Nephron progenitor cell (in vitro differentiated cells): Measurements from ENCODE around the gene TMEM213.
"Not testable (repeated sequence)": the region's sequence is repeated elsewhere in the genome, so short reads cannot be mapped to it uniquely, and the experiment has no call there.

Experiments
- DNase-seq: peaks from one replicate; pipeline ENCODE4 v3.0.0; 2021
- H3K27ac Mint-ChIP-seq: 2 replicates; pipeline ENCODE4 v1.8.0; 2021; ENCODE audit warnings: mild to moderate bottlenecking, moderate library complexity, mixed read lengths
- H3K27me3 Mint-ChIP-seq: 2 replicates; pipeline ENCODE4 v1.8.0; 2021; ENCODE audit warnings: mild to moderate bottlenecking, low read depth, mixed read lengths; ENCODE audit not compliant: poor library complexity
- H3K36me3 Mint-ChIP-seq: 2 replicates; pipeline ENCODE4 v1.8.0; 2021; ENCODE audit warnings: low read depth, mixed read lengths
- H3K4me1 Mint-ChIP-seq: 2 replicates; pipeline ENCODE4 v1.8.0; 2021; ENCODE audit warnings: mixed read lengths
- H3K4me3 Mint-ChIP-seq: 2 replicates; pipeline ENCODE4 v1.8.0; 2021; ENCODE audit warnings: mild to moderate bottlenecking, moderate library complexity, mixed read lengths
- H3K9me3 Mint-ChIP-seq: 2 replicates; pipeline ENCODE4 v1.8.0; 2021; ENCODE audit warnings: mild to moderate bottlenecking, moderate library complexity, mixed read lengths
- TF ChIP-seq, protein P1 (sequence below): fragments of 200-600 bp; sonication (generic); IDR thresholded peaks from 2 replicates; pipeline ENCODE4 v1.5.0; 2021; ENCODE audit warnings: antibody characterized with exemption

TMEM213 gene

DNA sequence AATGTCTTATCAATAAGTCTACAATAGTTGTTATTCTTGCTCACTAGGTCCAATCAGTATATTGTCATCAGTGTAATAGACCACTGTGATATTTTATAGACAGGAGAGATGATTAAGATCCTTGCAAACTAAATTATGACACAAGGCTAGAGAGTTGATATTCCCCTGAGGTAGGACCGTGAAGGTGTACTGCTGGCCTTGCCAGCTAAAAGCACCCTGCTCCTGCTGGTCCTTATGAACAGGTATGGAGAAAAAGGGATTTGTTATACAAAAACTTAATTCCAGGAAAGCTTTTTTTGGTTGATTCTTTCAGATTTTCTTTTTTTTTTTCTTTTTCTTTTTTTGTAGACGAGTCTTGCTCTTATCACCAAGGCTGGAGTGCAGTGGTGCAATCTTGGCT lies 16.8 kb upstream of the TMEM213 start:
- Mint-ChIP-seq H3K27me3 (peaks cover 11% of the 10 kb centered on the region), H3K27ac (no peak overlapping the region), H3K4me1 (no peaks in the 10 kb centered on the region), H3K36me3 (no peaks in the 10 kb centered on the region), H3K4me3 (no peak overlapping the region), H3K9me3 (peaks cover 6% of the 10 kb centered on the region)
- TF ChIP-seq, protein P1, sequence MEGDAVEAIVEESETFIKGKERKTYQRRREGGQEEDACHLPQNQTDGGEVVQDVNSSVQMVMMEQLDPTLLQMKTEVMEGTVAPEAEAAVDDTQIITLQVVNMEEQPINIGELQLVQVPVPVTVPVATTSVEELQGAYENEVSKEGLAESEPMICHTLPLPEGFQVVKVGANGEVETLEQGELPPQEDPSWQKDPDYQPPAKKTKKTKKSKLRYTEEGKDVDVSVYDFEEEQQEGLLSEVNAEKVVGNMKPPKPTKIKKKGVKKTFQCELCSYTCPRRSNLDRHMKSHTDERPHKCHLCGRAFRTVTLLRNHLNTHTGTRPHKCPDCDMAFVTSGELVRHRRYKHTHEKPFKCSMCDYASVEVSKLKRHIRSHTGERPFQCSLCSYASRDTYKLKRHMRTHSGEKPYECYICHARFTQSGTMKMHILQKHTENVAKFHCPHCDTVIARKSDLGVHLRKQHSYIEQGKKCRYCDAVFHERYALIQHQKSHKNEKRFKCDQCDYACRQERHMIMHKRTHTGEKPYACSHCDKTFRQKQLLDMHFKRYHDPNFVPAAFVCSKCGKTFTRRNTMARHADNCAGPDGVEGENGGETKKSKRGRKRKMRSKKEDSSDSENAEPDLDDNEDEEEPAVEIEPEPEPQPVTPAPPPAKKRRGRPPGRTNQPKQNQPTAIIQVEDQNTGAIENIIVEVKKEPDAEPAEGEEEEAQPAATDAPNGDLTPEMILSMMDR = no peak
- DNase-seq = no peak

GRCh38 chr7:138784692-138785091 lies 13.1 kb upstream of the TMEM213 start:
- H3K9me3 Mint-ChIP-seq = peaks cover 20% of the 10 kb centered on the region
- no peak for DNase-seq
- no peak overlapping the region for H3K27ac Mint-ChIP-seq
- TF ChIP-seq, protein P1 = no peak
- no peak overlapping the region for H3K4me3 Mint-ChIP-seq
- peaks cover 13% of the 10 kb centered on the region for H3K27me3 Mint-ChIP-seq
- H3K4me1 Mint-ChIP-seq = no peaks in the 10 kb centered on the region
- no peaks in the 10 kb centered on the region for H3K36me3 Mint-ChIP-seq

GRCh38 chr7:138785587-138786437 lies 12.0 kb upstream of the TMEM213 start:
- DNase-seq = no peak
- TF ChIP-seq, protein P1 = no peak
- Mint-ChIP-seq H3K4me3 (no peak overlapping the region), H3K27ac (peak overlapping the region; percentile 43), H3K4me1 (no peaks in the 10 kb centered on the region), H3K27me3 (peaks cover 13% of the 10 kb centered on the region), H3K36me3 (no peaks in the 10 kb centered on the region), H3K9me3 (peaks cover 20% of the 10 kb centered on the region)

DNA sequence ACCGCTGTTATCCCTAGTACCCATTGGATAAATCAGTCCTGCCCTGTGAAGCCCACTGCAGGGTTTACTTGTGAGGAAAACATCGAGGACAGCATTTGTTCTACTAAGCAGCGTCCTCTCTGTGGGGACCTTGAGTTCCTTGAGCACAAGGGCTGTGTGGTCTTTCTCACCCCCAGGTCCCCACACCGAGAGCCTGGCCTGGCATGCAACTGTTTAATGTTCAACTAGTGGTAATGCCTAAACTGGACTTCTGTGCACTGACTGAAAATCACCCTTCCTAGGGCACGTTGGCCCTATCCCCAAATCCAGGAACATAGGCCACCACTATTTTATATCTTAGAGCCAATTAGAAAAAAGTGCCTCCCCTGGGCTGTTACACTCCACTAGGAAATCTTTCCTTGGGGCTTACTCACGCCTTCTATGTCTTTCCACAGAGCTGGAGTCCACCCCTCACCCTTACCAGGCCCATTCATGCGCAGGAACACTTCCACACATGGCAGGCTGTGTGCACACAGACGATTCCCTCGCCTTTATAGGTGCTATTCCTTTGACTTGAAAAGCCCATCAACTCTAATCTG lies 1.7 kb upstream of the TMEM213 start:
- peaks cover 43% of the 10 kb centered on the region for H3K27me3 Mint-ChIP-seq
- H3K36me3 Mint-ChIP-seq = no peaks in the 10 kb centered on the region
- no peak overlapping the region for H3K4me3 Mint-ChIP-seq
- no peak for DNase-seq
- TF ChIP-seq, protein P1 = no peak
- H3K4me1 Mint-ChIP-seq = peaks cover 5% of the 10 kb centered on the region
- no peak overlapping the region for H3K27ac Mint-ChIP-seq
- H3K9me3 Mint-ChIP-seq = no peaks in the 10 kb centered on the region

- H3K27ac Mint-ChIP-seq, DNase-seq, H3K36me3 Mint-ChIP-seq, H3K9me3 Mint-ChIP-seq, H3K4me3 Mint-ChIP-seq, H3K4me1 Mint-ChIP-seq: not testable (repeated sequence)
- peaks cover 40% of the 10 kb centered on the region for H3K27me3 Mint-ChIP-seq
These were observed 748 bp upstream of the TMEM213 start for GRCh38 chr7:138797046-138797445.

- H3K27me3 Mint-ChIP-seq = peaks cover 37% of the 10 kb centered on the region
- no peaks in the 10 kb centered on the region for H3K36me3 Mint-ChIP-seq
- H3K9me3 Mint-ChIP-seq = no peaks in the 10 kb centered on the region
- H3K27ac Mint-ChIP-seq = no peak overlapping the region
- TF ChIP-seq, protein P1 = no peak
- peaks cover 5% of the 10 kb centered on the region for H3K4me1 Mint-ChIP-seq
- no peak overlapping the region for H3K4me3 Mint-ChIP-seq
- no peak for DNase-seq
These were observed 1.0 kb downstream of the TMEM213 start for GRCh38 chr7:138798836-138799235.
